B cell (primary cell): ENCODE data around the gene SLC6A5.

ENCODE experiments used
- EZH2 ChIP-seq: IDR thresholded peaks from 2 replicates; pipeline ENCODE4 v1.6.1; 2012; ENCODE audit warnings: borderline replicate concordance, low read depth, mild to moderate bottlenecking, moderate library complexity, low read length; ENCODE audit not compliant: insufficient read depth, poor library complexity, severe bottlenecking
- TF ChIP-seq, protein P1 (sequence below): fragments of 200-600 bp; IDR thresholded peaks from one replicate; pipeline ENCODE4 v1.8.0; 2022; ENCODE audit warnings: antibody characterized with exemption, mild to moderate bottlenecking

DNA sequence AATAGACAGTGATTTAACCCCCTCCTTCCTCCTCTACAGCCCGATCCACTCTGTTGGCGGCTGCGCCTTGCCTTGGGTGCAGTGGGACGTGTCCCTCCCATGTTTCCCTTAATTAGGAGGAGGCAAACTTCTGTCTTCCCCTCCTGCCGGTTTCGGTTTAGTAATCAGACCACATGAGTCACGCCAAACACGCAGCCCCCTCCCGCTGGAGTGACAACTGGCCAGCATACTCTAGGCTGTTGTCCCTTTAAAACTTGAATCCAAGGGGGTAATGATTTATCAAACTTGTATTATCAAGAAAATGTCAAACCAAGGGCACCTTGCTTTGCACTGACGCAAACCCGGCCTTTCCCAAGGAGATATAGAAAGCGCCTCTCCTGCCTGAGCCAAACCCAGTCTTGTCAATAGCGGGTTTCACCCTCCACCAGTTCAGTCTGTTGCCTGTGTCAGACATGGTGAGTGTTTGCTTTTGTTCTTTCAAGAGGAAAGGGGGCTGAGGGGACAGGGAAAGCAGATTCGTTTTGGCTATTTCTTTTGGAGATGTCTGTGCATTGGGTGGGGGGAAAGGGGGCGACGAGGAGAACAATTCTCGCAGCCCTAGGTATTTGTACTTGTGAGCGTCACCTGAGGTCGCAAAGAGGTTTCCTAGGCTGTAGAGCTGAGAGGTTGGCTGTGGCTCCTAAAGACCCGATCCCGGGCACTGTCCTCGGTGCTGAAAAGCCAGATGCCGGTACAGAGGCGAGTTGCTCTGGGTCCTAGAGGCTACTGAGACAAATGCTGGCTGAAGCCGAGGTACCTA is at the start of gene SLC6A5:
- TF ChIP-seq, protein P1, sequence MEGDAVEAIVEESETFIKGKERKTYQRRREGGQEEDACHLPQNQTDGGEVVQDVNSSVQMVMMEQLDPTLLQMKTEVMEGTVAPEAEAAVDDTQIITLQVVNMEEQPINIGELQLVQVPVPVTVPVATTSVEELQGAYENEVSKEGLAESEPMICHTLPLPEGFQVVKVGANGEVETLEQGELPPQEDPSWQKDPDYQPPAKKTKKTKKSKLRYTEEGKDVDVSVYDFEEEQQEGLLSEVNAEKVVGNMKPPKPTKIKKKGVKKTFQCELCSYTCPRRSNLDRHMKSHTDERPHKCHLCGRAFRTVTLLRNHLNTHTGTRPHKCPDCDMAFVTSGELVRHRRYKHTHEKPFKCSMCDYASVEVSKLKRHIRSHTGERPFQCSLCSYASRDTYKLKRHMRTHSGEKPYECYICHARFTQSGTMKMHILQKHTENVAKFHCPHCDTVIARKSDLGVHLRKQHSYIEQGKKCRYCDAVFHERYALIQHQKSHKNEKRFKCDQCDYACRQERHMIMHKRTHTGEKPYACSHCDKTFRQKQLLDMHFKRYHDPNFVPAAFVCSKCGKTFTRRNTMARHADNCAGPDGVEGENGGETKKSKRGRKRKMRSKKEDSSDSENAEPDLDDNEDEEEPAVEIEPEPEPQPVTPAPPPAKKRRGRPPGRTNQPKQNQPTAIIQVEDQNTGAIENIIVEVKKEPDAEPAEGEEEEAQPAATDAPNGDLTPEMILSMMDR = no peak
- TF ChIP-seq EZH2 = no peak
